GM18517 (cell line): ENCODE results near the gene TRIM27.
"Not testable (repeated sequence)": the region's sequence is repeated elsewhere in the genome, so short reads cannot be mapped to it uniquely, and the experiment has no call there.

Experiments
- ATAC-seq: cut with Tn5 transposase; IDR thresholded peaks from one replicate; pipeline ENCODE4 v1.9.1; 2021; ENCODE audit warnings: mild to moderate bottlenecking, moderate library complexity; ENCODE audit not compliant: unreplicated experiment

Gene TRIM27

GRCh38 chr6:28923318-28924102 is at the start of gene TRIM27:
Gene TRIM27 (minus strand): TSS chr6:28923985. CDS start chr6:28923632, 353 bp downstream.
- peak; percentile 82 for ATAC-seq

- ATAC-seq, result not testable (repeated sequence)
Observed at GRCh38 chr6:28970056-28970455, 46.3 kb upstream of the TRIM27 start.

GRCh38 chr6:28969129-28969528 is 45.3 kb upstream of the TRIM27 start:
- no peak for ATAC-seq

GRCh38 chr6:28968476-28968875 is 44.7 kb upstream of the TRIM27 start:
- ATAC-seq, result no peak

GRCh38 chr6:28965706-28966105 is 41.9 kb upstream of the TRIM27 start:
- ATAC-seq, result no peak

GRCh38 chr6:28960846-28961500 is 37.2 kb upstream of the TRIM27 start:
- ATAC-seq, result no peak

GRCh38 chr6:28958561-28959243 is 34.9 kb upstream of the TRIM27 start:
- ATAC-seq, result not testable (repeated sequence)

GRCh38 chr6:28957795-28958314 is 34.1 kb upstream of the TRIM27 start:
- ATAC-seq, result not testable (repeated sequence)

GRCh38 chr6:28956331-28956730 is 32.5 kb upstream of the TRIM27 start:
- no peak for ATAC-seq

GRCh38 chr6:28953585-28954258 is 29.9 kb upstream of the TRIM27 start:
- no peak for ATAC-seq

GRCh38 chr6:28953039-28953584 is 29.3 kb upstream of the TRIM27 start:
- ATAC-seq, result peak; percentile 79

GRCh38 chr6:28949656-28950195 is 25.9 kb upstream of the TRIM27 start:
- ATAC-seq, result not testable (repeated sequence)

GRCh38 chr6:28948782-28949486 is 25.1 kb upstream of the TRIM27 start:
- no peak for ATAC-seq

- no peak for ATAC-seq
Observed at GRCh38 chr6:28947831-28948270, 24.1 kb upstream of the TRIM27 start.

- ATAC-seq, result no peak
Observed at GRCh38 chr6:28947067-28947765, 23.4 kb upstream of the TRIM27 start.

GRCh38 chr6:28945349-28945748 is 21.6 kb upstream of the TRIM27 start:
- ATAC-seq, result no peak

GRCh38 chr6:28944412-28944865 is 20.7 kb upstream of the TRIM27 start:
- ATAC-seq, result no peak

GRCh38 chr6:28943557-28944411 is 20.0 kb upstream of the TRIM27 start:
- ATAC-seq, result no peak
